Muscle layer of duodenum (tissue), 2 donors: ENCODE results near the gene PPP1R14B.

Source experiments
- H3K27ac ChIP-seq: one replicate; pipeline ENCODE4 v1.7.0; 2013; ENCODE audit warnings: mild to moderate bottlenecking, low read length
- H3K27me3 ChIP-seq: one replicate; pipeline ENCODE4 v1.7.0; 2013; ENCODE audit warnings: low read depth, mild to moderate bottlenecking, control low read depth, low read length
- H3K36me3 ChIP-seq, 2 donors: one replicate each; pipeline ENCODE4 v1.7.0; 2013; ENCODE audit warnings: low read length in 2 of 2, control low read depth in 1 of 2, mild to moderate bottlenecking in 1 of 2; ENCODE audit not compliant: insufficient read depth in 2 of 2, control insufficient read depth in 1 of 2
- H3K4me1 ChIP-seq, 2 donors: one replicate each; pipeline ENCODE4 v1.7.0; 2013; ENCODE audit warnings: low read length in 2 of 2, mild to moderate bottlenecking in 2 of 2, control low read depth in 1 of 2, moderate library complexity in 1 of 2; ENCODE audit not compliant: insufficient read depth in 2 of 2, control insufficient read depth in 1 of 2
- H3K4me3 ChIP-seq, 2 donors: one replicate each; pipeline ENCODE4 v1.7.0; 2013; ENCODE audit warnings: low read length in 2 of 2, low read depth in 1 of 2, mild to moderate bottlenecking in 1 of 2
- H3K9me3 ChIP-seq, 2 donors: one replicate each; pipeline ENCODE4 v1.7.0; 2013; ENCODE audit warnings: low read length in 2 of 2, control low read depth in 1 of 2, mild to moderate bottlenecking in 1 of 2; ENCODE audit not compliant: control insufficient read depth in 1 of 2
- donor health status: healthy.

The PPP1R14B gene

GRCh38 chr11:64208796-64209562, 37.8 kb downstream of the PPP1R14B start:
- peaks cover 3 to 23% of the 10 kb centered on the region in 2 donors for H3K36me3 ChIP-seq
- H3K27me3 ChIP-seq: no peaks in the 10 kb centered on the region
- no peaks in the 10 kb centered on the region for H3K9me3 ChIP-seq
- no peak overlapping the region for H3K27ac ChIP-seq
- peaks cover 3 to 14% of the 10 kb centered on the region in 2 donors for H3K4me1 ChIP-seq
- no peak overlapping the region for H3K4me3 ChIP-seq

DNA sequence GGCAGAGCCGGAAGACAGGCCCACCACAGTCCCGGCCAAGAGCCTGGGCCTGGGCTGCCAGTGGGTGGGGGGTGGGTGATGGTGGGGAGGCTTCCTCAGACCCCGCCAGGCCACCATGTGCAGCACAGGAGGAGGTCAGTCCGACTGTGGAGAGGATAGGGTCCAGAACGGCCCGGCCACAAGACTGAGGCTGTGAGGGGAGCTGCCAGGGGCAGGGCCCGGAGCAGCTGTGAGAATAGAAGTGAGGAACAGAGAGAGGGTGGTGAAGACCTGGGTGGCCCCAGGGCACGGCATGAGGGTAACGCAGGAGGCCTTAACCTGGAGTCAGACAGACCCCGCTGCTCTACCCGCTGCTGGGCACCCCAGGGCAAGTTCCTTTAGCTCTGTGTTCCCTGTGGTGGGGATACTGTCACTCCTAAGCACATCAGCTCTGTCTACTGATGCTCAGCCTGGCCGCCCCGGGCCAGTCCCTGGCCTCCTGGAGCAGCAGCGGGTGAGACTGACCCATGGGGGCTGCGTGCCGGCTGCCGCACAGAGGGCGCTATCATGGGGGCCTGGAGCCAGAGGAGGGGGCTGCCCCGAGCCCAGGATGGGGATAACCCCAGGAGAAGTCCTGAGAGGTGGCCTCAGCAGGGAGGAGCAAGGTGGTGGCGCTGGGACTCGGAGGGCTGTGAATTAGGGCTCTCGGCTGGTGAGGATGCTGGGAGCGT, 38.5 kb downstream of the PPP1R14B start:
- peak overlapping the region; percentile 56 to 67 for H3K4me3 ChIP-seq
- peak overlapping the region; percentile 90 for H3K27ac ChIP-seq
- H3K27me3 ChIP-seq: no peaks in the 10 kb centered on the region
- peaks cover 3 to 15% of the 10 kb centered on the region in 2 donors for H3K4me1 ChIP-seq
- H3K9me3 ChIP-seq: no peaks in the 10 kb centered on the region
- peaks cover 10 to 30% of the 10 kb centered on the region in 2 donors for H3K36me3 ChIP-seq

GRCh38 chr11:64207256-64208085, 39.3 kb downstream of the PPP1R14B start:
- Histone ChIP-seq H3K4me1 (peaks cover 3 to 15% of the 10 kb centered on the region in 2 donors), H3K4me3 (peak overlapping the region; percentile 56 to 67), H3K27me3 (no peaks in the 10 kb centered on the region), H3K27ac (peak overlapping the region; percentile 90), H3K36me3 (peaks cover 18 to 38% of the 10 kb centered on the region in 2 donors), H3K9me3 (no peaks in the 10 kb centered on the region)

- H3K36me3 ChIP-seq: peaks cover 23 to 43% of the 10 kb centered on the region in 2 donors
- H3K27ac ChIP-seq: peak within 1 kb of the TSS; percentile 90
- H3K4me1 ChIP-seq: peaks cover 3 to 15% of the 10 kb centered on the region in 2 donors
- no peaks in the 10 kb centered on the region for H3K9me3 ChIP-seq
- peak within 1 kb of the TSS; percentile 56 to 67 for H3K4me3 ChIP-seq
- no peaks in the 10 kb centered on the region for H3K27me3 ChIP-seq
Measured at GRCh38 chr11:64206457-64207255, 40.1 kb downstream of the PPP1R14B start, which contains the start of gene FERMT3. Gene FERMT3 (plus strand): TSS chr11:64206721. CDS start chr11:64207365, 644 bp downstream.

- H3K9me3 ChIP-seq: no peaks in the 10 kb centered on the region
- peaks cover 38 to 63% of the 10 kb centered on the region in 2 donors for H3K36me3 ChIP-seq
- no peaks in the 10 kb centered on the region for H3K27me3 ChIP-seq
- no peak overlapping the region for H3K27ac ChIP-seq
- H3K4me1 ChIP-seq: peaks cover 3 to 15% of the 10 kb centered on the region in 2 donors
- H3K4me3 ChIP-seq: no peak overlapping the region
Measured at GRCh38 chr11:64204464-64204989, 42.2 kb downstream of the PPP1R14B start.

DNA sequence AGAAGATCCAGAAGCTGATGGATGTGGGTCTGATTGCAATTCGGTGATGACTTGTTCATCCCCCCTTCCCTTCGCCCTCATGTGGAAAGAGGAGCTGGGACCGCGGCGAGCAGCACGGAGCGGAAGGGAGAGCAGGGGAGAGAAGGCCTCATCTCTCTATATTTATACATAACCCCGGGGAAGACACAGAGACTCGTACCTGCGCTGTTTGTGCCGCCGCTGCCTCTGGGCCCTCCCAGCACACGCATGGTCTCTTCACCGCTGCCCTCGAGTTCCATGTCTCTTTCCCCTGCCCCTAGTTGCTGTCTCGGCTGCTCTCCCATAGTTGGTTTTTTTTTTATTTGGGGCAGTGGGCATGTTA, 42.7 kb downstream of the PPP1R14B start:
- Histone ChIP-seq H3K27ac (no peak overlapping the region), H3K36me3 (peaks cover 38 to 63% of the 10 kb centered on the region in 2 donors), H3K4me1 (peaks cover 3 to 15% of the 10 kb centered on the region in 2 donors), H3K4me3 (no peak overlapping the region), H3K9me3 (no peaks in the 10 kb centered on the region), H3K27me3 (no peaks in the 10 kb centered on the region)

DNA sequence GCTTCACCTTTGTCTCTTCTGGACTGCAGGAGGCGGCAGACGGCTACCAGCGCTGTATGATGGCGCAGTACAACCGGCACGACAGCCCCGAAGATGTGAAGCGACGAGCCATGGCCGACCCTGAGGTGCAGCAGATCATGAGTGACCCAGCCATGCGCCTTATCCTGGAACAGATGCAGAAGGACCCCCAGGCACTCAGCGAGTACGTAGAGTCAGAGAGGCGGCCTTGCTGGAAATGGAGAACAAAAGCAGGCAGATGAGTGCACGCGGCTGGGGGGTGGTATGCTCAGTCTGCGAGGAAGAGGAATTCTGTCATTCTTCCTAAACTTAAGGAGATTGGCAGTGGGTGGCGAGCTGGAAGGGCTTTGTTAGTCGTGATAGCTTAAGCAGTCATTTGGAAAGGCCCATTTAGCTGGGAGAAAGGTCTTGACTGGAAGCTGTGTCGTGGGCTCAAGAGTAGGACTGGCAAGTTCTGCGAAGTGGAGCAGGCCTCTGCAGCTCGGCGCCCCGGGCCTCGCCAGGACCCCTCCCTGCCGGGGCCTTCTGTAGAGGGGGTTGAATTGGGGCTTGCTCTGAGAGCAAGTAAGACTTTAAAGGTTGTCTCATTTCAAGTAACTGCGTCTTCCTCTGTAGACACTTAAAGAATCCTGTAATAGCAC, 43.2 kb downstream of the PPP1R14B start:
- H3K4me3 ChIP-seq: no peak overlapping the region
- no peaks in the 10 kb centered on the region for H3K9me3 ChIP-seq
- H3K27ac ChIP-seq: no peak overlapping the region
- no peaks in the 10 kb centered on the region for H3K27me3 ChIP-seq
- peaks cover 38 to 68% of the 10 kb centered on the region in 2 donors for H3K36me3 ChIP-seq
- H3K4me1 ChIP-seq: peaks cover 3 to 11% of the 10 kb centered on the region in 2 donors

- Histone ChIP-seq H3K27me3 (no peaks in the 10 kb centered on the region), H3K9me3 (no peaks in the 10 kb centered on the region), H3K36me3 (peaks cover 38 to 74% of the 10 kb centered on the region in 2 donors), H3K27ac (no peak overlapping the region), H3K4me3 (no peak overlapping the region), H3K4me1 (peaks cover 3 to 10% of the 10 kb centered on the region in 2 donors)
Measured at GRCh38 chr11:64202992-64203391, 43.8 kb downstream of the PPP1R14B start.

GRCh38 chr11:64201543-64201942, 45.2 kb downstream of the PPP1R14B start:
- Histone ChIP-seq H3K4me1 (peaks cover 3 to 10% of the 10 kb centered on the region in 2 donors), H3K9me3 (no peaks in the 10 kb centered on the region), H3K4me3 (no peak overlapping the region), H3K27ac (no peak overlapping the region), H3K36me3 (peaks cover 50 to 83% of the 10 kb centered on the region in 2 donors), H3K27me3 (no peaks in the 10 kb centered on the region)

DNA sequence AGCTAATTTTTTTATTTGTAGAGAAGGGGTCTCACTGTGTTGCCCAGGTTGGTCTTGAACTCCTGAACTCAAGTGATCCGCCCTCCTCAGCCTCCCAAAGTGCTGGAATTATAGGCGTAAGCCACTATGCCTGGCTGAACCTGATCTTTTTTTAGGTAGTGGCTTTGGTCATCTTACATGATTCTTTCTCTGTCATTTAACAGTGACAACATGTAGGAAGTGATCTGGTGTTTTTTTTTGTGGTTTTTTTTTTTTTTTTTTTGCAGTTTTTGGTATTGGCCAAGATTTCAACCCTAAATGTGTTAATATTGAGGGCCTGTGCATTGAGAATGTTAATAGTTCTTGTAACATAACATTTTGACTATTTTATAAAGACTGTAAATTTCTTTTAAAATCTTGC, 48.2 kb downstream of the PPP1R14B start:
- no peak overlapping the region for H3K4me3 ChIP-seq
- no peak overlapping the region for H3K27ac ChIP-seq
- no peaks in the 10 kb centered on the region for H3K4me1 ChIP-seq
- no peaks in the 10 kb centered on the region for H3K27me3 ChIP-seq
- H3K9me3 ChIP-seq: no peaks in the 10 kb centered on the region
- H3K36me3 ChIP-seq: peaks cover 70 to 89% of the 10 kb centered on the region in 2 donors
